ENCODE results near the gene CCL7.

GRCh38 chr17:34243364-34244320 is 26.4 kb upstream of the CCL7 start:
- TF ChIP-seq POLR2A (IDR thresholded peaks at IDR 0.05) (no peak), CTCF (IDR thresholded peaks at IDR 0.05 in 8 of 11, conservative IDR thresholded peaks at IDR 0.05 in 3 of 11) (no peak), POLR2AphosphoS5 (IDR thresholded peaks at IDR 0.05) (no peak)
